ENCODE results near the gene ZC3H18. TPM values are rescaled to one million over a fixed set of nuclear protein-coding genes. Genes with fewer than 3 reads are reported as not detected.

The ZC3H18 gene
- total RNA-seq, 4 donors from 2014 or later: 8.8 to 19.2 (median 13.5) TPM

- no peak for TF ChIP-seq CTCF (IDR thresholded peaks at IDR 0.05; ENCODE audit: low read depth)
Measured at GRCh38 chr16:88630433-88630832, 60.2 kb downstream of the ZC3H18 start.

GRCh38 chr16:88630941-88631340 lies 60.7 kb downstream of the ZC3H18 start:
- no peak for TF ChIP-seq CTCF (IDR thresholded peaks at IDR 0.05; ENCODE audit: low read depth)

- TF ChIP-seq CTCF (IDR thresholded peaks at IDR 0.05; ENCODE audit: low read depth): no peak
Measured at GRCh38 chr16:88631384-88631783, 61.2 kb downstream of the ZC3H18 start.

GRCh38 chr16:88631920-88632586 lies 61.9 kb downstream of the ZC3H18 start:
- no peak for TF ChIP-seq CTCF (IDR thresholded peaks at IDR 0.05; ENCODE audit: low read depth)

GRCh38 chr16:88632587-88632930 lies 62.4 kb downstream of the ZC3H18 start:
- TF ChIP-seq CTCF (IDR thresholded peaks at IDR 0.05; ENCODE audit: low read depth): no peak

GRCh38 chr16:88633684-88634140 lies 63.5 kb downstream of the ZC3H18 start:
- no peak for TF ChIP-seq CTCF (IDR thresholded peaks at IDR 0.05; ENCODE audit: low read depth)

GRCh38 chr16:88634141-88634993 lies 64.2 kb downstream of the ZC3H18 start:
- no peak for TF ChIP-seq CTCF (IDR thresholded peaks at IDR 0.05; ENCODE audit: low read depth)

Measured in subcutaneous adipose tissue (tissue), 4 donors.